Panc1 (cell line): ENCODE data around the gene GRM7.

Experiments
- CTCF ChIP-seq: fragments of 450-650 bp; IDR thresholded peaks from 2 replicates; pipeline ENCODE4 v1.5.1; 2017; ENCODE audit warnings: mild to moderate bottlenecking
- POLR2AphosphoS5 ChIP-seq: IDR thresholded peaks from 2 replicates; pipeline ENCODE4 v1.6.1; 2012; ENCODE audit warnings: mild to moderate bottlenecking, low read depth, low read length, moderate library complexity
- REST ChIP-seq, 2 experiments: IDR thresholded peaks; 2 replicates each; pipeline ENCODE4 v1.6.1; 2011 to 2012; ENCODE audit warnings: low read depth in 2 of 2, control low read depth in 1 of 2, low read length in 1 of 2, mild to moderate bottlenecking in 1 of 2, moderate library complexity in 1 of 2; ENCODE audit not compliant: insufficient read depth in 1 of 2
- TCF7L2 ChIP-seq: IDR thresholded peaks from 2 replicates; pipeline ENCODE4 v1.6.1; 2011; ENCODE audit warnings: mild to moderate bottlenecking, low read depth, low read length, inconsistent platforms

DNA sequence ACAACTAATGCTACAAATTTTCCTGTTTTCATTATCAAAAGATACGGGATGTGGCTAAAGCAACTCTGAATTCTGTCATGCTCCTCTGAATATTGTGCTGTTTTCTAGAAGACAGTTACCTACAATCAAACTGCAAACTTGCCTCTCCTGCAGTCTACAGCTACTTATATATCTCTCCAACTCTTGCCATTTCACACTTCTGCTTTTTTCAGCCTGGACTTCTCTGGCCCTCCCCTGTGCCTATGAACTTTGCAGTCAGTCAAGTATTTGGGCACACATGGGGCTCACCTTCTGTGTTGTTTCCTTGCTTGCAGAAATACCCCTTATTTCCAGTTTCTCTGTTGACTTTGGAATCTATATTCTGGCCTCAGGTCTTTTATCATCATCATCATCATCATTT lies 575.6 kb downstream of the GRM7 start:
- TF ChIP-seq CTCF (no peak), REST (IDR thresholded peaks at IDR 0.05; ENCODE audit: insufficient read depth in 1 of 2, low read depth in 2 of 2, low read length in 1 of 2) (no peak), POLR2AphosphoS5 (no peak), TCF7L2 (no peak)
